ENCODE results near the gene NDE1. TPM values are rescaled to one million over a fixed set of nuclear protein-coding genes. Genes with fewer than 3 reads are reported as not detected.

Gene NDE1
- total RNA-seq, 4 donors from 2014 or later: 22.4 to 40.6 (median 31.4) TPM

DNA sequence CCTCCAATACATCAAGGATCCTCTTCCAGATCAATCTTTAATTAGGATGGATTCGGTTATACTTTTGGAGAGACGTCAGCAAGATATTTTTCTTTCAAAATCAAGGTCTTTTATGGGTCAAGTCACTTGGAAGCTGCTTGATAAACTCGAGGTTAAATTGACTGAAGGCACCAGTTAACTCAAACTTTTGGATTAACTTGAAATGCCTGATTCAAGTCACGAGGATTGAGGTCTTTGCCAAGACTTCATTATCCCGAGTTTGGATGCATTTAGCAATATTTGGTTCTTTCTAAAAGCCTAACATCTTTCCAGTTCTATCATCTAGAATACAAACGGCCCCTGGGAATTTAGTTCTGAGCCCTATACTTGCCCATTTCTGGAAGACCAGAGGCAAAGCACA lies 123.9 kb downstream of the NDE1 start:
- intact Hi-C loops (cut with DNase I): no loop called here
- Histone ChIP-seq H3K36me3 (no peaks in the 10 kb centered on the region), H3K27ac (peak overlapping the region in 3 of 4 donors; percentile 28 to 54 (median 43)), H3K4me1 (peaks cover 0 to 37% (median 11%) of the 10 kb centered on the region in 3 donors), H3K4me3 (no peak overlapping the region), H3K9me3 (no peaks in the 10 kb centered on the region), H3K27me3 (no peaks in the 10 kb centered on the region)
- 44% methylated on average over 6 of the region's 6 CpGs for WGBS, 2 donors
- TF ChIP-seq, protein P1, sequence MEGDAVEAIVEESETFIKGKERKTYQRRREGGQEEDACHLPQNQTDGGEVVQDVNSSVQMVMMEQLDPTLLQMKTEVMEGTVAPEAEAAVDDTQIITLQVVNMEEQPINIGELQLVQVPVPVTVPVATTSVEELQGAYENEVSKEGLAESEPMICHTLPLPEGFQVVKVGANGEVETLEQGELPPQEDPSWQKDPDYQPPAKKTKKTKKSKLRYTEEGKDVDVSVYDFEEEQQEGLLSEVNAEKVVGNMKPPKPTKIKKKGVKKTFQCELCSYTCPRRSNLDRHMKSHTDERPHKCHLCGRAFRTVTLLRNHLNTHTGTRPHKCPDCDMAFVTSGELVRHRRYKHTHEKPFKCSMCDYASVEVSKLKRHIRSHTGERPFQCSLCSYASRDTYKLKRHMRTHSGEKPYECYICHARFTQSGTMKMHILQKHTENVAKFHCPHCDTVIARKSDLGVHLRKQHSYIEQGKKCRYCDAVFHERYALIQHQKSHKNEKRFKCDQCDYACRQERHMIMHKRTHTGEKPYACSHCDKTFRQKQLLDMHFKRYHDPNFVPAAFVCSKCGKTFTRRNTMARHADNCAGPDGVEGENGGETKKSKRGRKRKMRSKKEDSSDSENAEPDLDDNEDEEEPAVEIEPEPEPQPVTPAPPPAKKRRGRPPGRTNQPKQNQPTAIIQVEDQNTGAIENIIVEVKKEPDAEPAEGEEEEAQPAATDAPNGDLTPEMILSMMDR (IDR thresholded peaks at IDR 0.05): no peak
- no peak for TF ChIP-seq POLR2A (IDR thresholded peaks at IDR 0.05)
- DNase-seq: no peak

DNA sequence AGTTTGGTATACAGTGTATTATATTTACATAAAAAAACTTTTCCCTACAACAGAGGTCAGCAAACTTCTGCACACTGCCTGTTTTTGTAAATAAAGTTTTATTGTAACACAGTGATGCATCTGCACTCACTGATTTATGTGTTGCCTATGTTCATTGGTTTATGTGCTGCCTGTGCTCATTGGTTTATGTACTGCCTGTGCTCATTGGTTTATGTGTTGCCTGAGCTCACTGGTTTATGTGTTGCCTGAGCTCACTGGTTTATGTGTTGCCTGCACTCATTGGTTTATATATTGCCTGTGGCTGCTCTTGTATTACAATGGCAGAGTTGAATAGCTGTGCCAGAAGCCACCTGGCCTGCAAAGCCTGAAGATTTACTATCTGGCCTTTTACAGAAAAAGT lies 125.2 kb downstream of the NDE1 start:
- Histone ChIP-seq H3K36me3 (no peaks in the 10 kb centered on the region), H3K4me1 (peaks cover 0 to 31% (median 7%) of the 10 kb centered on the region in 3 donors), H3K9me3 (no peaks in the 10 kb centered on the region), H3K4me3 (no peak overlapping the region), H3K27ac (peak overlapping the region in 2 of 4 donors; percentile 28 to 30), H3K27me3 (no peaks in the 10 kb centered on the region)
- intact Hi-C loops (cut with DNase I): no loop called here
- TF ChIP-seq POLR2A (IDR thresholded peaks at IDR 0.05): no peak
- TF ChIP-seq, protein P1 (IDR thresholded peaks at IDR 0.05): no peak
- DNase-seq: no peak

DNA sequence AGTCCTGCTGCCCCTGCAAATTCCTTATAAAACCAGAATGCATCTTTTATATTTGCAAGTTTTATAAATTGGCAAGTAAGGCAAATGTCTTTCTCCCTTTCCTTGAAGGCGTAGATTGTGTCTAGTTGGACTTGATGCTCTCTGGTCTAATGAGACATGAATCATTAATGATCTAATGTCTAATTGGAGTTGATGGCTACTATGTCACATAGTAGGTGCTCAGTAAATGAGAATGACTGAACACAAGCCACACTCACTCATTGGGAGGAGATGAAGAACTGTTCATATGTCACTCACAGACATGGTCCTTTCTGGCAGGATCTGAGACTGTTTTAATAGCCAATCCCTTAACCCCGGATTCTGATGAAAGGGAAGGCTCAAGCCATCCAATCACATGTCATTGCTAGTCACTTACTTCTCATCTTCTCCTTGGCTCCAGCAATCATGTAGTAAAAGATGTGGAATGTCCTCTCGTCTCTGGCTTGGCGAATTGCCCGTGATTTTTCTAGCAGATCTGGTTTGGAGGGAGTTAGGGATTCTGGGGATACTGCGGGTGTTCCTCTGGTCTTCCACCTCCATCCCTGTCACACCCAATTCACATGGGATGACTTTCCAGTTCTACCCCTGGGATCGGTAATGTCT lies 125.7 kb downstream of the NDE1 start:
- Histone ChIP-seq H3K27me3 (no peaks in the 10 kb centered on the region), H3K36me3 (no peaks in the 10 kb centered on the region), H3K4me1 (peaks cover 0 to 25% (median 7%) of the 10 kb centered on the region in 3 donors), H3K9me3 (no peaks in the 10 kb centered on the region), H3K27ac (peak overlapping the region in 2 of 4 donors; percentile 18 to 30), H3K4me3 (no peak overlapping the region)
- TF ChIP-seq POLR2A (IDR thresholded peaks at IDR 0.05): no peak
- TF ChIP-seq, protein P1 (IDR thresholded peaks at IDR 0.05): no peak
- no peak for DNase-seq
- intact Hi-C loops (cut with DNase I): no loop called here
- WGBS, 2 donors: 48 to 62% methylated on average over 7 of the region's 7 CpGs

Other genes starting within 250 kb of the NDE1 start
- 10 to 100 TPM in 2 of 4 donors, 1 to 10 TPM in 2; 3.4 to 38.1 (median 14.9) TPM for gene BMERB1, start 215.7 kb upstream of the NDE1 start, total RNA-seq
- 10 to 100 TPM; 16.8 to 33.8 (median 19.2) TPM for gene MARF1, start 7.1 kb upstream of the NDE1 start, total RNA-seq
- gene MYH11, start 206.8 kb downstream of the NDE1 start, total RNA-seq: 1,000 to 10,000 TPM in 1 of 4 donors, 100 to 1,000 TPM in 3; 121 to 1,349 (median 217) TPM
- gene CEP20, start 238.4 kb downstream of the NDE1 start, total RNA-seq: 10 to 100 TPM; 36.1 to 74.3 (median 42.5) TPM